Right lobe of liver (tissue), 6 donors: ENCODE measurements around the gene IL17REL. TPM values are rescaled to one million over a fixed set of nuclear protein-coding genes. Genes with fewer than 3 reads are reported as not detected.

Experiments
- ATAC-seq, 4 donors: fragments of 200-7000 bp; cut with Tn5 transposase; one replicate each; pipeline ENCODE4 v1.9.1; 2020; ENCODE audit warnings: mild to moderate bottlenecking in 4 of 4, moderate library complexity in 4 of 4
- DNase-seq, 3 donors: peaks; one replicate each; pipeline ENCODE4 v3.0.0-alpha.2; 2020
- H3K27ac ChIP-seq, 3 donors: fragments of 200-600 bp; one replicate each; pipeline ENCODE4 v1.8.0; 2022
- H3K27me3 ChIP-seq, 2 donors: fragments of 200-600 bp; one replicate each; pipeline ENCODE4 v1.8.0; 2022
- H3K36me3 ChIP-seq, 4 donors: fragments of 200-600 bp; sonication (generic) in 1 of 4; one replicate each; pipeline versions ENCODE4 v1.5.1 to v1.8.0; 2017 to 2022; ENCODE audit warnings: control low read depth in 1 of 4
- H3K4me1 ChIP-seq, 4 donors: fragments of 200-600 bp; sonication (generic) in 1 of 4; one replicate each; pipeline versions ENCODE4 v1.5.1 to v1.8.0; 2017 to 2022; ENCODE audit warnings: control low read depth in 1 of 4
- H3K4me3 ChIP-seq, 3 donors: fragments of 200-600 bp; one replicate each; pipeline ENCODE4 v1.8.0; 2022
- H3K9me3 ChIP-seq, 4 donors: fragments of 200-600 bp; sonication (generic) in 1 of 4; one replicate each; pipeline versions ENCODE4 v1.5.1 to v1.8.0; 2017 to 2022; ENCODE audit warnings: control low read depth in 1 of 4
- POLR2A ChIP-seq: fragments of 450-650 bp; IDR thresholded peaks from one replicate; pipeline ENCODE4 v1.6.1; 2017; ENCODE audit warnings: antibody characterized with exemption, mild to moderate bottlenecking
- WGBS: methylation state at CpG from one replicate; pipeline ENCODE4 v1.1.6; 2018; ENCODE audit warnings: low coverage, low lambda C conversion rate; ENCODE audit not compliant: insufficient coverage; ENCODE audit errors: missing lambda C conversion rate; 5-methylcytosine and 5-hydroxymethylcytosine counted together
- intact Hi-C, 2 donors: fragments of 100-400 bp; cut with DNase I; formaldehyde crosslinking; loops; one replicate each; pipeline versions ENCODE4 v1.11.2 to v1.14.1; 2022
- total RNA-seq, 6 experiments: library from RNA; depleted of rRNA in 2 of 6; stranded (reverse); fragments of >200 nt in 2 of 6; fragmentation: NEBNext Ultra II Directional in 3 of 6; extraction: Animal tissue kit (Norgen Biotek cat#: 25700) in 3 of 6; gene quantifications; one replicate each; pipeline versions ENCODE4 v1.1.0 to v1.2.4, GENCODE V29; 2016 to 2023
- TF ChIP-seq, protein P1 (sequence below), 4 donors: fragments of 200-600 bp in 3 of 4; fragments of 450-650 bp in 1 of 4; IDR thresholded peaks; one replicate each; pipeline versions ENCODE4 v1.5.1 to v1.8.0; 2016 to 2022; ENCODE audit warnings: antibody characterized with exemption in 4 of 4, mild to moderate bottlenecking in 2 of 4
- donor health status: DM: no; HTN: yes; CAD: no.
- donor health status: DM: no; HTN: no; CAD: no.
- donor health status: DM: no; HTN: no; CAD: no.
- donor health status: DM: no; HTN: yes; CAD: no.
- donor health status: DM: no; HTN: yes; CAD: no.

Gene IL17REL
- total RNA-seq, 6 experiments from 2014 or later = not detected

DNA sequence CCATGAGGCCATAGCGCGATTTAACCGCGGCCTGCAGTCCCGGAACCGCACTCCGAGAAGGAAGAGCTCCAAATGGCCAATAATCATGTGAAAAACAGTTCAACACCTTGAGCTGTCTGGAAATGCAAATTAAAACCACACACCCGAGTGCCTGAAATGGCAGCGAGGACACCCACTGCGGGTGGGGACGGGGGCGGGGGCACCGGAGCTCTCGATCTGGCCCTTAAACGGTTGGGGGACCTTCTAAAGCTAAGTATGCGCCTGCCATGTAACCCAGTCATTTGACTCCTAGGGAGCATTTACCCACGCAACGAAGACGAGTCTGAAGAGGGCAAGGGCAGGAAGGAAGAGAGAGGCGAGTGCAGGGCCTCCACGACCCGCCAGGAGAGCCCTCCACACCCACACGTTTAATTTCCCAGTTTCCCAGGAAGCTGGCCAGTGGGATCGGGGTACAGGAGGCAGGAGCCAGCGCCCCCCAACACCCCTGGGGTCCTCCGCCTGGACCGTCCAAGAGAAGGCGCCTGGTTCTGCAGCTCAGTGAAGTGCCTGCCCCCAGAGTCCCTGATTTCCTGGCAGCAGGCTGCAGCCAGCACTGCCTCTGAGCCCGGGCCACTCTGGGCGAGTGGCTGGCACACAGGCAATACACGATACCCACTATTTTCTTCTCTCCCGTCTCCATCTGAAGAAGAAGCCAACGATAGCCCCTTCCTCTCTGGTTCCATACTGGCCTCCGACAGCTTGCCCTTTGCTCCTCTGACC is 43.8 kb upstream of the IL17REL start:
- no peak overlapping the region for H3K4me3 ChIP-seq
- no peaks in the 10 kb centered on the region for H3K36me3 ChIP-seq
- H3K27me3 ChIP-seq = peaks cover 0 to 7% of the 10 kb centered on the region in 2 donors
- H3K4me1 ChIP-seq = no peaks in the 10 kb centered on the region
- H3K27ac ChIP-seq = no peak overlapping the region
- ATAC-seq (no peak), DNase-seq (peak in 1 of 3 donors; percentile 36)
- TF ChIP-seq POLR2A = no peak
- TF ChIP-seq, protein P1, sequence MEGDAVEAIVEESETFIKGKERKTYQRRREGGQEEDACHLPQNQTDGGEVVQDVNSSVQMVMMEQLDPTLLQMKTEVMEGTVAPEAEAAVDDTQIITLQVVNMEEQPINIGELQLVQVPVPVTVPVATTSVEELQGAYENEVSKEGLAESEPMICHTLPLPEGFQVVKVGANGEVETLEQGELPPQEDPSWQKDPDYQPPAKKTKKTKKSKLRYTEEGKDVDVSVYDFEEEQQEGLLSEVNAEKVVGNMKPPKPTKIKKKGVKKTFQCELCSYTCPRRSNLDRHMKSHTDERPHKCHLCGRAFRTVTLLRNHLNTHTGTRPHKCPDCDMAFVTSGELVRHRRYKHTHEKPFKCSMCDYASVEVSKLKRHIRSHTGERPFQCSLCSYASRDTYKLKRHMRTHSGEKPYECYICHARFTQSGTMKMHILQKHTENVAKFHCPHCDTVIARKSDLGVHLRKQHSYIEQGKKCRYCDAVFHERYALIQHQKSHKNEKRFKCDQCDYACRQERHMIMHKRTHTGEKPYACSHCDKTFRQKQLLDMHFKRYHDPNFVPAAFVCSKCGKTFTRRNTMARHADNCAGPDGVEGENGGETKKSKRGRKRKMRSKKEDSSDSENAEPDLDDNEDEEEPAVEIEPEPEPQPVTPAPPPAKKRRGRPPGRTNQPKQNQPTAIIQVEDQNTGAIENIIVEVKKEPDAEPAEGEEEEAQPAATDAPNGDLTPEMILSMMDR (IDR thresholded peaks at IDR 0.05) = no peak
- intact Hi-C loops = no loop called here
- 66% methylated on average over 22 of the region's 34 CpGs for WGBS
- H3K9me3 ChIP-seq = no peaks in the 10 kb centered on the region

DNA sequence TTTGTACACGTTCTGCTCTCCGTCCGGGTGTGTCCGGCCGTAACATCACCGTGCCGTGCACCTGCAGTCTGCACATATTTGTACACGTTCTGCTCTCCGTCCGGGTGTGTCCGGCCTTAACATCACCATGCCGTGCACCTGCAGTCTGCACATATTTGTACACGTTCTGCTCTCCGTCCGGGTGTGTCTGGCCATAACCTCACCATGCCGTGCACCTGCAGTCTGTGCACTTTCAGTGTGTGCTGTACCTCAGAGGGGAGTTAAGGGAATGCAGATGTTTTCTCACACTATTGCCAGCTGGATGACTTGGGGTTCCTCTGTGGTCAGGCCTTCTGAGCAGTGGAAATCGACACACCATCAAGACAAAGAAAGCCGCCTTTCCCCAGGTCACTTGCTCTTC is 41.3 kb upstream of the IL17REL start:
- Histone ChIP-seq H3K27me3 (peaks cover 0 to 5% of the 10 kb centered on the region in 2 donors), H3K27ac (no peak overlapping the region), H3K4me3 (no peak overlapping the region), H3K36me3 (no peaks in the 10 kb centered on the region), H3K4me1 (no peaks in the 10 kb centered on the region), H3K9me3 (no peaks in the 10 kb centered on the region)
- ATAC-seq = no peak
- intact Hi-C loops = no loop called here
- WGBS = 88% methylated on average over 12 of the region's 18 CpGs
- TF ChIP-seq, protein P1 (IDR thresholded peaks at IDR 0.05) = no peak
- TF ChIP-seq POLR2A = no peak
- peak in 2 of 3 donors; percentile 1 to 17 for DNase-seq

DNA sequence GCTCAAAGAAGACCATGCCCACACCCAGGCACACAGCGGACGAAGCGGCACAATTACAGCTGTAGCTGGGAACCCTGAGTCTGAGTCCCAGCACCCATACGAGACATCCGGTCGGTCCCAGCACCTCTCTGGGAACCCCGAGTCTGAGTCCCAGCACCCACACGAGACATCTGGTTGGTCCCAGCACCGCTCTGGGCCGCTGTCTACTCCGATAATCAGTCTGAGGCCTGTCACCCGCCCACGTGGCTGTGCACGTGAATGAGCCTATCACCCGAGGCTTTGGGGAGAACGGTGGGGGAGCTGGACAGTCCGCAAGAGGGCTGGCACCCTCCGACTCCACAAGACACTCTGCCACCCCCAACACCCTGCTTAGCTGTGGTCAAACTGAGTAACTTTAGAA is 39.4 kb upstream of the IL17REL start:
- no peaks in the 10 kb centered on the region for H3K4me1 ChIP-seq
- H3K36me3 ChIP-seq = no peaks in the 10 kb centered on the region
- no peak for ATAC-seq
- no peaks in the 10 kb centered on the region for H3K27me3 ChIP-seq
- no peak overlapping the region for H3K27ac ChIP-seq
- no peak overlapping the region for H3K4me3 ChIP-seq
- intact Hi-C loops = no loop called here
- 55% methylated on average over 4 of the region's 18 CpGs for WGBS
- TF ChIP-seq POLR2A = no peak
- TF ChIP-seq, protein P1 (IDR thresholded peaks at IDR 0.05) = no peak
- no peaks in the 10 kb centered on the region for H3K9me3 ChIP-seq
- peak in 2 of 3 donors; percentile 4 to 11 for DNase-seq

DNA sequence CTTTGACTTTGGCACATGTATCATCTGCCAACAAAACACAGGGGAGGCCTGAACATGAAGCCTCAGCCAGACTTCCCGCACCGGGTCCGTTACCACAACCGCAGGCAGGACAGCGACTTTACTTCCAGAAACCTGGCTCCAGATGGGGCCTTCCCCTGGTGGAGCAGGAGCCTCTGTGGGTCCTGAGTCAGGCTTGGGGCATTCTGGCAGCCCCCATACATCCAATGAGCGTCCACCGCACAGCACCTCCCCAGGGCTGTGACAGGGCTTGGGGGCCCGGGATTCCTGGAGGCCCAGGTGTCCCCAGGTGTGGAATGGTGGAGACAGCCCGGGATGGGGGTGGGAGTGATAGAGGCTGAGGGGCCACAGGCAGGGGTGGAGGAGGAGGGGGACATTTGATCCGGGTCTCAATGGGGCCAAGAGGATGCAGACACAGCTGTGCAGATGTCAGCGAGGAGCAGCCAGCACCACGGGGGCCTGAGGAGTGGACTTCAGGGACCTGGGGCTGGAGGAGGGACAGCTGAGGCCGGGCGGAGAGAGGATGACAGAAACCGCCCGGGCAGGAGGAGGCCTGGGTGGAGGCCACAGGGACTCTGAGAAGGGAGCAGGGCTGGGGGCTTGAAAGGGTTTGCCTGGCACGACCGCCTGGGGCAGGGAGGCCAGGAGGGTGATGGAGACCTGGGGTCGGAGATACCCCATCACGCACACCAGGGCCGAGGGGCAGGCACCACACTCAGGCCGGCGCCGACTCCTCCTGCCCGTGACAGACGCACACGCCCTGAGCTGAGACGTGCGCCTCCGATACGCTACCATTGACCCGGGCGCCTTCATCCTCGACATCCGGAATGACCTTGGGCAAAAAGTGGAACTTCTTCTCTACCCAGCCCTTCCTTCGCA is 37.0 kb upstream of the IL17REL start:
- Histone ChIP-seq H3K9me3 (no peaks in the 10 kb centered on the region), H3K27me3 (no peaks in the 10 kb centered on the region), H3K4me1 (no peaks in the 10 kb centered on the region), H3K36me3 (no peaks in the 10 kb centered on the region), H3K27ac (no peak overlapping the region), H3K4me3 (no peak overlapping the region)
- TF ChIP-seq, protein P1 (IDR thresholded peaks at IDR 0.05) = no peak
- no peak for TF ChIP-seq POLR2A
- ATAC-seq = no peak
- intact Hi-C loops = no loop called here
- 77% methylated on average over 12 of the region's 36 CpGs for WGBS
- DNase-seq = peak in 2 of 3 donors; percentile 11 to 51
